Measurements from ENCODE around the gene PPP2R3A.
"Not testable (repeated sequence)": the region's sequence is repeated elsewhere in the genome, so short reads cannot be mapped to it uniquely, and the experiment has no call there.

The PPP2R3A gene

GRCh38 chr3:136083641-136084382, 118.3 kb downstream of the PPP2R3A start:
- not testable (repeated sequence) for DNase-seq (ENCODE audit: low spot score); FAIRE-seq

GRCh38 chr3:136085067-136085466, 119.5 kb downstream of the PPP2R3A start:
- not testable (repeated sequence) for FAIRE-seq; DNase-seq (ENCODE audit: low spot score)

GRCh38 chr3:136093771-136094170, 128.2 kb downstream of the PPP2R3A start:
- FAIRE-seq = no peak
- no peak for DNase-seq (ENCODE audit: low spot score)

- DNase-seq (ENCODE audit: low spot score) = no peak
- no peak for FAIRE-seq
Observed at GRCh38 chr3:136105044-136105443, 139.5 kb downstream of the PPP2R3A start.

GRCh38 chr3:136106101-136106500, 140.6 kb downstream of the PPP2R3A start:
- no peak for DNase-seq (ENCODE audit: low spot score)

GRCh38 chr3:136109499-136109898, 144.0 kb downstream of the PPP2R3A start:
- DNase-seq (ENCODE audit: low spot score) = no peak
- FAIRE-seq = no peak

More at GRCh38 chr3:136106101-136106500, 140.6 kb downstream of the PPP2R3A start:
- no peak for FAIRE-seq

DNA sequence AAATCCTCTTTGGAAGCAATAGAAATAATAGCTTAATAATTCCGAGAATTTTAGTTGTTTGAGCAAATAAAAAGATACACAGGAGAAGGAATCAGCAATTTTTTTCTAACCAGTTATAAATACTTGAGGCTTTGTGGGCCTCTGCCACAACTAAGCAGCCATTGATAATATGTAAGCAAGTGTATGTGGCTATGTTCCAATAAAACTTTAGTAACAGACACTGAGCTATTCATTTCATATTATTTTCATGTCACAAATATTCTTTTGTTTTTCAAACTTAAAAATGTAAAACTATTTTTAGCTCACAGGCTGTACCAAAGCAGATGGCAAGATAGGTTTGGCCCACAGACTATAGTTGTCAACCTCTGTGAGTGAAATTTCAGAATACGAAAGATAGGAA, 145.0 kb downstream of the PPP2R3A start:
- DNase-seq (ENCODE audit: low spot score) (no peak), FAIRE-seq (no peak)

- DNase-seq (ENCODE audit: low spot score) (no peak), FAIRE-seq (no peak)
Observed at GRCh38 chr3:136114421-136114820, 148.9 kb downstream of the PPP2R3A start.

DNA sequence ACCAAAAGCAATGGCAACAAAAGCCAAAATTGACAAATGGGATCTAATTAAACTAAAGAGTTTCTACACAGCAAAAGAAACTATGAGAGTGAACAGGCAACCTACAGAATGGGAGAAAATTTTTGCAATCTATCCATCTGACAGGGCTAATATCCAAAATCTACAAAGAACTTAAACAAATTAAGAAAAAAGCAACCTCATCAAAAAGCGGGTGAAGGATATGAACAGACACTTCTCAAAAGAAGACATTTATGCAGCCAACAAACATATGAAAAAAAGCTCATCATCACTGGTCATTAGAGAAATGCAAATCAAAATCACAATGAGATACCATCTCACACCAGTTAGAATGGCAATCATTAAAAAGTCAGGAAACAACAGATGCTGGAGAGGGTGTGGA, 153.8 kb downstream of the PPP2R3A start:
- FAIRE-seq; DNase-seq (ENCODE audit: low spot score): not testable (repeated sequence)

GRCh38 chr3:136119783-136120182, 154.3 kb downstream of the PPP2R3A start:
- not testable (repeated sequence) for FAIRE-seq

DNA sequence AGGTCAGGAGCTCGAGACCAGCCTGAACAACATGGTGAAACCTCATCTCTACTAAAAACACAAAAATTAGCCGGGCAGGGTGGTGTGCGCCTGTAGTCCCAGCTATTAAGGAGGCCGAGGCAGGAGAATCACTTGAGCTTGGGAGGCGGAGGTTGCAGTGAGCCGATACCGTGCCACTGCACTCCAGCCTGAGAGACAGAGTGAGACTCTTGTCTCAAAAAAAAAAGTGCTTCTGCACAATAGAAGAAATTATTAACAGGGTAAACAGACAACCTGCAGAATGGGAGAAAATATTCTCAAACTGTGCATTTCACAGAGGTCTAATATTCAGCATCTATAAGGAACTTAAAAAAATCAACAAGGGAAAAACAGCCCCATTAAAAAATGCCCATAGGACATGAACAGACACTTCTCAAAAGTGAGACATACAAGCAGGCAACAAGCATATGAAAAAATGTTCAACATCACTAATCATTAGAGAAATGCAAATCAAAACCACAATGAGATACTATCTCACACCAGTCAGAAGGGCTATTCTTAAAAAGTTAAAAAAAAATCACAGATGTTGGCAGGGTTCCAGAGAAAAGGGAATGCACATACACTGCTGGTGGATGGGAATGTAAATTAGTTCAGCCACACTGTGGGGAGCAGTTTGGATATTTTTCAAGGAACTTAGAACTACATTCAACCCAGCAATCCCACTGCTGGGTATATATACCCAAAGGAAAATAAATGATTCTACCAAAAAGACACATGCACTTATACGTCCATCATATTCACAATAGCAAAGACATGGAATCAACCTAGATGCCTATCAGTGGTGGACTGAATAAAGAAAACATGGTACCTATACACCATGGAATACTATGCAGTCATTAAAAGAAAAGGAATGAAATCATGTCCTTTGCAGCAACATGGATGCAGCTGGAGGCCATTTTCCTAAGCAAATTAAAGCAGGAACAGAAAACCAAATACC, 155.1 kb downstream of the PPP2R3A start:
- DNase-seq (ENCODE audit: low spot score) (no peak), FAIRE-seq (no peak)

More at GRCh38 chr3:136119783-136120182, 154.3 kb downstream of the PPP2R3A start:
- not testable (repeated sequence) for DNase-seq (ENCODE audit: low spot score)

GRCh38 chr3:136122006-136122405, 156.5 kb downstream of the PPP2R3A start:
- FAIRE-seq (no peak), DNase-seq (ENCODE audit: low spot score) (no peak)

GRCh38 chr3:136131647-136132046, 166.1 kb downstream of the PPP2R3A start:
- FAIRE-seq; DNase-seq (ENCODE audit: low spot score): not testable (repeated sequence)

- FAIRE-seq (no peak), DNase-seq (ENCODE audit: low spot score) (no peak)
Observed at GRCh38 chr3:136134091-136134490, 168.6 kb downstream of the PPP2R3A start.

GRCh38 chr3:136135039-136135802, 169.7 kb downstream of the PPP2R3A start:
- DNase-seq (ENCODE audit: low spot score) (no peak), FAIRE-seq (no peak)

- no peak for FAIRE-seq
- DNase-seq (ENCODE audit: low spot score) = no peak
Observed at GRCh38 chr3:136136454-136136853, 170.9 kb downstream of the PPP2R3A start.

DNA sequence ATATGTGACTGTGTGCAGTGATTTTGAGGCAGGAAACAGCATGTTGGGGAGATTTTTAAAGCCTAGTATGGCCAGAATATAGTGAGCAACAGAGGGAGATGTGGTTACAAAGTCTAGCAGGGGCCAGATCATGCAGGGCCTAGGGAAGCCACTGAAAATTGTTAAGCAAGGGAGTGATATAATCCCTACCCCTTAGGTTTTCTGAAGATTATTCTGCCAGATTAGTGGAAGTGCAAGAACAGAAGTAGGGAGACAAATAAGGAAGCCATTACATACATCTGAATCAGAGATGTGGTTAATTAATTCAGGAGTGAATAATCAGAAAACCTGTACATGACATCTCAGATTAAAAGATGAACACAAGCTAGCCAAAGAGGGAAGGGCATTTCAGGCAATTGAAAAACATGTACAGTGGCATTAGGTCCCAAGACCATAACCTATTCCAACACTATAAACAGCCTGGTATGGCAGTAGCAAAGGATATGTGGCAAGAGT, 175.8 kb downstream of the PPP2R3A start:
- DNase-seq (ENCODE audit: low spot score) (peak; percentile 35), FAIRE-seq (no peak)

DNA sequence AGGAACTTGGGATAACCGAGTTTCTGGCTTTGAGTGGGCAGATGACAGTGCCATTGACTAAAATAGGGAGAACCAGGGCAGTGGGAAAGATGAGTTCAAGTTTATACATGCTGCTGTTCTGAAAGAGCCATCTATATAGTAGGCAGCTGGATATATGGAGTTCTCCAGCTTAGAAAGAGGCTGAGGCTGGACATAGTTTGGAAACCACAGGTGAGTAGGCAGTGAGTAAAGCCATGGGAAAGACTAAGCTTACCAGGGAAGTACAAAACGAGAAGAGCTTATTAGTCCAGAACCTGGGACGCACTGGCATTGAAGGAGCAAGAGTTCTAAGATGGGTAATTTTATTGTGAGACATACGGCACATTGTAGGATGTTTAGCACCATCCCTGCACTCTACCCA, 176.4 kb downstream of the PPP2R3A start:
- FAIRE-seq (peak; percentile 59), DNase-seq (ENCODE audit: low spot score) (peak; percentile 72)

GRCh38 chr3:136142592-136142991, 177.1 kb downstream of the PPP2R3A start:
- peak; percentile 96 for FAIRE-seq
- peak; percentile 98 for DNase-seq (ENCODE audit: low spot score)

DNA sequence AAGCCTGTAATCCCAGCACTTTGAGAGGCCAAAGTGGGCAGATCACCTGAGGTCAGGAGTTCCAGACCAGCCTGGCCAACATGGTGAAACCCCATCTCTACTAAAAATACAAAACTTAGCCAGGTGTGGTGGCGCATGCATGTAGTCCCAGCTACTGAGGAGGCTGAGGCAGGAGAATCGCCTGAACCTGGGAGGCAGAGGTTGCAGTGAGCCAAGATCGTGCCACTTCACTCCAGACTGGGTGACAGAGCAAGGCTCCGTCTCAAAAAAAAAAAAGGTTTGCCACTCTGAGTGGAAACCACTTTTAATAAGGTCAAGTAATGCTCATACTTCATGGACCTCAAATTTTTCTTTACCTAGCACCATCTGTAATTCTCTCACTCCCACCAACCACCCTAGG, 178.9 kb downstream of the PPP2R3A start:
- not testable (repeated sequence) for DNase-seq (ENCODE audit: low spot score); FAIRE-seq
